ACC112 (cell line): Measurements from ENCODE around the gene INSR.

Experiments used
- H2AFZ ChIP-seq: fragments of 200-600 bp; sonication (generic); one replicate; pipeline ENCODE4 v1.6.0; 2017; ENCODE audit warnings: antibody characterized with exemption, low read length; ENCODE audit not compliant: unreplicated experiment
- H3K27ac ChIP-seq: fragments of 200-600 bp; sonication (generic); 2 replicates; pipeline ENCODE4 v1.5.1; 2014; ENCODE audit warnings: low read depth, mild to moderate bottlenecking, antibody characterized with exemption, low read length, moderate library complexity
- H3K27me3 ChIP-seq: fragments of 200-600 bp; sonication (generic); 2 replicates; pipeline ENCODE4 v1.6.1; 2014; ENCODE audit warnings: mild to moderate bottlenecking, antibody characterized with exemption, low read length, moderate library complexity, mixed read lengths; ENCODE audit not compliant: insufficient read depth
- H3K36me3 ChIP-seq: fragments of 200-600 bp; sonication (generic); 2 replicates; pipeline ENCODE4 v1.6.1; 2016; ENCODE audit warnings: mild to moderate bottlenecking, antibody characterized with exemption, low read length, moderate library complexity, mixed read lengths; ENCODE audit not compliant: insufficient read depth
- H3K4me1 ChIP-seq: fragments of 200-600 bp; sonication (generic); one replicate; pipeline ENCODE4 v1.6.1; 2016; ENCODE audit warnings: low read length, mixed read lengths; ENCODE audit not compliant: insufficient read depth, unreplicated experiment, control insufficient read depth
- H3K4me3 ChIP-seq: fragments of 200-600 bp; sonication (generic); 2 replicates; pipeline ENCODE4 v1.5.1; 2014; ENCODE audit warnings: mild to moderate bottlenecking, low read depth, low read length
- H3K79me2 ChIP-seq: fragments of 200-600 bp; sonication (generic); one replicate; pipeline ENCODE4 v1.6.0; 2016; ENCODE audit warnings: low read length; ENCODE audit not compliant: control insufficient read depth, unreplicated experiment, insufficient read depth

Gene INSR

GRCh38 chr19:7138402-7138801 lies 155.8 kb downstream of the INSR start:
- Histone ChIP-seq H3K36me3 (peaks cover 3% of the 10 kb centered on the region; the same call in 1 of the 2 replicates), H2AFZ (no peak overlapping the region), H3K4me1 (no peaks in the 10 kb centered on the region), H3K27ac (no peak overlapping the region), H3K4me3 (no peak overlapping the region), H3K79me2 (no peaks in the 10 kb centered on the region), H3K27me3 (no peaks in the 10 kb centered on the region)

DNA sequence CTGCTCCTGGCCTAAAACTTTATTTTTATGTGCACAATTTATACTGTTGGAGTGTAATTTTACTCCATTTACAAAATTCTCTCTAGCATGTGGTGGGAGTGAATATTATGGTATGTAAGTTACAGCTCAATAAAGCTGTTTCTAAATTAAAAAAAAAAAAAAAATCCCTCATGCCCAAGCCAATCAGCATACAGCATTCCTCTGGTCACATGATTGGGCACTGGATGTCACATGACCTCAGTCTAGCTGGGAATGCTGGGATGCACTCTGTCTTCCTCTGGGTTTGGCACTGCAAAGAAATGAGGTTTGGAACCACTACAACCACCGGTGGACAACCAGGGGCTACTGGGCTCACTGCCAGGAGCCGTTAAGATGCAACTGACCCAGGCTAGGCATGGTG lies 157.1 kb downstream of the INSR start:
- Histone ChIP-seq H2AFZ (no peak overlapping the region), H3K36me3 (peaks cover 3% of the 10 kb centered on the region; the same call in 1 of the 2 replicates), H3K4me1 (no peaks in the 10 kb centered on the region), H3K27ac (no peak overlapping the region), H3K27me3 (no peaks in the 10 kb centered on the region), H3K4me3 (no peak overlapping the region), H3K79me2 (no peaks in the 10 kb centered on the region)

GRCh38 chr19:7132054-7132453 lies 162.2 kb downstream of the INSR start:
- H3K36me3 ChIP-seq: no peaks in the 10 kb centered on the region
- no peak overlapping the region for H2AFZ ChIP-seq
- H3K27ac ChIP-seq: no peak overlapping the region
- H3K4me3 ChIP-seq: no peak overlapping the region
- H3K27me3 ChIP-seq: no peaks in the 10 kb centered on the region
- H3K79me2 ChIP-seq: no peaks in the 10 kb centered on the region
- H3K4me1 ChIP-seq: no peaks in the 10 kb centered on the region

GRCh38 chr19:7130043-7130442 lies 164.2 kb downstream of the INSR start:
- Histone ChIP-seq H3K27me3 (no peaks in the 10 kb centered on the region), H3K4me1 (no peaks in the 10 kb centered on the region), H3K79me2 (no peaks in the 10 kb centered on the region), H2AFZ (no peak overlapping the region), H3K4me3 (no peak overlapping the region), H3K36me3 (peaks cover 13% of the 10 kb centered on the region), H3K27ac (no peak overlapping the region)

- Histone ChIP-seq H3K4me3 (no peak overlapping the region), H3K27me3 (no peaks in the 10 kb centered on the region), H3K4me1 (no peaks in the 10 kb centered on the region), H3K36me3 (peaks cover 13% of the 10 kb centered on the region), H3K27ac (no peak overlapping the region), H3K79me2 (no peaks in the 10 kb centered on the region), H2AFZ (no peak overlapping the region)
These were observed 168.1 kb downstream of the INSR start for GRCh38 chr19:7126132-7126531.

DNA sequence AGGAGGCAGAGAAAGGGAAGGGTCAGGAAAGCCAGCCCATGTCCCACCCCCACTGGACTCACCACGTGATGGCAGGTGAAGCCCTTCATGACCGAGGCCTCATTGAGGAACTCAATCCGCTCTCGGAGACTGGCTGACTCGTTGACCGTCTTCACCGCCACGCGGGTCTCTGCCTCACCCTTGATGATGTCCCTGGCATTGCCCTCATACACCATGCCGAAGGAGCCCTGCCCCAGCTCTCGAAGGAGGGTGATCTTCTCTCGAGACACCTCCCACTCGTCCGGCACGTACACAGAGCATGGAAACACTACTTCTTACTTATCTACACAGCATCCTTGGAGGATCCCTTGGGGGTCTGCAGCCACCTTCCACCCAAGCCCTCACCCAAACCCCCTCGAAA lies 169.0 kb downstream of the INSR start:
- Histone ChIP-seq H3K27me3 (no peaks in the 10 kb centered on the region), H3K27ac (no peak overlapping the region), H3K4me1 (no peaks in the 10 kb centered on the region), H3K36me3 (peaks cover 13% of the 10 kb centered on the region), H3K4me3 (no peak overlapping the region), H3K79me2 (no peaks in the 10 kb centered on the region), H2AFZ (no peak overlapping the region)

- H3K27me3 ChIP-seq: no peaks in the 10 kb centered on the region
- H3K4me3 ChIP-seq: no peak overlapping the region
- no peaks in the 10 kb centered on the region for H3K4me1 ChIP-seq
- H3K27ac ChIP-seq: no peak overlapping the region
- H3K36me3 ChIP-seq: peaks cover 13% of the 10 kb centered on the region
- no peaks in the 10 kb centered on the region for H3K79me2 ChIP-seq
- no peak overlapping the region for H2AFZ ChIP-seq
These were observed 169.4 kb downstream of the INSR start for GRCh38 chr19:7124782-7125181.

DNA sequence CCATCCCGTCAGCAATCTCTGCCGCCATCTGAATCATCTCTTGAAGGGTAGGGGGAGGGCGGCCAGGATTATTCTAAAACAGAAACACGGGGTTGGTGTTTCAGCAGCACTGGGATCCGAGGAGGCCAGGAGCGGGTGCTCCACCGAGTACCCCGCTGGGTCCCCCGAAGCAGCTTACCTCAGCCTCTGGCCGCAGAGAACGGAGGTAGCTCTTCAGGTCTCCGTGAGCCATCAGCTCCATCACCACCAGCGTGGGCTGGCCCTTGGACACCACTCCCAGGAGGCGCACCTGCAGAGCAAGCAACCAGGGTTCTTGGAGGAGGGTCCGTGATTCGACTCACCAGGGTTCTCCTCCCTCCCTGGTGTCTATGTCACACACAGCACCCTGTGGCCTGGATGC lies 171.5 kb downstream of the INSR start:
- no peak overlapping the region for H3K4me3 ChIP-seq
- H3K4me1 ChIP-seq: no peaks in the 10 kb centered on the region
- no peaks in the 10 kb centered on the region for H3K27me3 ChIP-seq
- peaks cover 13% of the 10 kb centered on the region for H3K36me3 ChIP-seq
- no peaks in the 10 kb centered on the region for H3K79me2 ChIP-seq
- no peak overlapping the region for H2AFZ ChIP-seq
- no peak overlapping the region for H3K27ac ChIP-seq

GRCh38 chr19:7120499-7120898 lies 173.7 kb downstream of the INSR start:
- no peaks in the 10 kb centered on the region for H3K27me3 ChIP-seq
- no peak overlapping the region for H3K4me3 ChIP-seq

DNA sequence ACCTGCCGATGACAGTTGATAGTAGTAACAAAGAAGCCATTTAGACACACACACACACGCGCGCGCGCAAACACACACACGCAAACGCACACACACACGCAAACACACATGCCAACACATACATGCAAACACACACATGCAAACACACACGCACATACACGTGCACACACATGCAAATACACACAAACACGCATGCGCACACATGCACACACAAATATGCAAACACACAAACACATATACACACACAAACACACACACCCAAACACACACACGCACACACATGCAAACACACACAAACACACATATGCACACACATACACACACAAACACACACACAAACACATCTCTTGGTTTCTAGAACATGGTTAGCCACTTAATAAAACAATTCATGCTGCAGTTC lies 174.6 kb downstream of the INSR start:
- H3K79me2 ChIP-seq: no peaks in the 10 kb centered on the region
- no peak overlapping the region for H3K27ac ChIP-seq
- H3K36me3 ChIP-seq: no peaks in the 10 kb centered on the region
- no peaks in the 10 kb centered on the region for H3K4me1 ChIP-seq
- no peak overlapping the region for H2AFZ ChIP-seq
- no peaks in the 10 kb centered on the region for H3K27me3 ChIP-seq
- no peak overlapping the region for H3K4me3 ChIP-seq

More at GRCh38 chr19:7120499-7120898, 173.7 kb downstream of the INSR start:
- H3K27ac ChIP-seq: no peak overlapping the region
- no peak overlapping the region for H2AFZ ChIP-seq
- no peaks in the 10 kb centered on the region for H3K79me2 ChIP-seq
- H3K36me3 ChIP-seq: peaks cover 2% of the 10 kb centered on the region; the same call in 1 of the 2 replicates
- H3K4me1 ChIP-seq: no peaks in the 10 kb centered on the region

- H2AFZ ChIP-seq: no peak overlapping the region
- no peaks in the 10 kb centered on the region for H3K36me3 ChIP-seq
- H3K27me3 ChIP-seq: no peaks in the 10 kb centered on the region
- H3K27ac ChIP-seq: no peak overlapping the region
- no peaks in the 10 kb centered on the region for H3K4me1 ChIP-seq
- no peaks in the 10 kb centered on the region for H3K79me2 ChIP-seq
- no peak overlapping the region for H3K4me3 ChIP-seq
These were observed 177.0 kb downstream of the INSR start for GRCh38 chr19:7117248-7117647.
